ENCODE measurements around the gene PUS3. TPM values are rescaled to one million over a fixed set of nuclear protein-coding genes. Genes with fewer than 3 reads are reported as not detected.

Gene PUS3
- total RNA-seq, 6 experiments from 2014 or later = 7.5 to 13.6 (median 10.3) TPM

GRCh38 chr11:125932301-125932700 is 29.3 kb upstream of the PUS3 start:
- H3K4me3 Mint-ChIP-seq = no peak overlapping the region
- H3K36me3 Mint-ChIP-seq (ENCODE audit: low read depth) = no peaks in the 10 kb centered on the region
- no peaks in the 10 kb centered on the region for H3K9me3 Mint-ChIP-seq
- no peaks in the 10 kb centered on the region for H3K4me1 Mint-ChIP-seq (ENCODE audit: low read depth)
- DNase-seq = no peak
- no peak overlapping the region for H3K27ac Mint-ChIP-seq
- peaks cover 23% of the 10 kb centered on the region for H3K27me3 Mint-ChIP-seq (ENCODE audit: insufficient read depth)
- TF ChIP-seq CTCF (IDR thresholded peaks at IDR 0.05) = no peak

- Mint-ChIP-seq H3K9me3 (no peaks in the 10 kb centered on the region), H3K27ac (no peak overlapping the region), H3K4me1 (ENCODE audit: low read depth) (no peaks in the 10 kb centered on the region), H3K27me3 (ENCODE audit: insufficient read depth) (peaks cover 26% of the 10 kb centered on the region), H3K4me3 (no peak overlapping the region), H3K36me3 (ENCODE audit: low read depth) (no peaks in the 10 kb centered on the region)
- DNase-seq = no peak
- TF ChIP-seq CTCF (IDR thresholded peaks at IDR 0.05) = no peak
These were observed 28.7 kb upstream of the PUS3 start for GRCh38 chr11:125931668-125932067.

- Mint-ChIP-seq H3K27ac (no peak overlapping the region), H3K4me3 (no peak overlapping the region), H3K27me3 (ENCODE audit: insufficient read depth) (peaks cover 29% of the 10 kb centered on the region), H3K36me3 (ENCODE audit: low read depth) (no peaks in the 10 kb centered on the region), H3K4me1 (ENCODE audit: low read depth) (no peaks in the 10 kb centered on the region), H3K9me3 (no peaks in the 10 kb centered on the region)
- TF ChIP-seq CTCF (IDR thresholded peaks at IDR 0.05) = no peak
- DNase-seq = no peak
These were observed 28.1 kb upstream of the PUS3 start for GRCh38 chr11:125931116-125931515.

- Mint-ChIP-seq H3K4me3 (no peak overlapping the region), H3K36me3 (ENCODE audit: low read depth) (no peaks in the 10 kb centered on the region)
These were observed 27.1 kb upstream of the PUS3 start for GRCh38 chr11:125930076-125930450.

GRCh38 chr11:125929445-125930075 is 26.6 kb upstream of the PUS3 start:
- Mint-ChIP-seq H3K4me3 (no peak overlapping the region), H3K9me3 (no peaks in the 10 kb centered on the region), H3K27ac (no peak overlapping the region), H3K4me1 (ENCODE audit: low read depth) (no peaks in the 10 kb centered on the region), H3K27me3 (ENCODE audit: insufficient read depth) (peaks cover 40% of the 10 kb centered on the region), H3K36me3 (ENCODE audit: low read depth) (no peaks in the 10 kb centered on the region)
- no peak for DNase-seq
- no peak for TF ChIP-seq CTCF (IDR thresholded peaks at IDR 0.05)

More at GRCh38 chr11:125930076-125930450, 27.1 kb upstream of the PUS3 start:
- no peak overlapping the region for H3K27ac Mint-ChIP-seq
- DNase-seq = no peak
- H3K9me3 Mint-ChIP-seq = no peaks in the 10 kb centered on the region
- TF ChIP-seq CTCF (IDR thresholded peaks at IDR 0.05) = no peak
- peaks cover 36% of the 10 kb centered on the region for H3K27me3 Mint-ChIP-seq (ENCODE audit: insufficient read depth)
- H3K4me1 Mint-ChIP-seq (ENCODE audit: low read depth) = no peaks in the 10 kb centered on the region
